HCT116 (cell line): Measurements from ENCODE around the gene C1orf56. TPM values are rescaled to one million over a fixed set of nuclear protein-coding genes. Genes with fewer than 3 reads are reported as not detected.

ENCODE experiments used
- ATAC-seq: fragments of 200-7000 bp; cut with Tn5 transposase; 2 replicates; pipeline ENCODE4 v1.9.1; 2020; ENCODE audit warnings: mild to moderate bottlenecking, moderate library complexity
- BruUV-seq: library from RNA; stranded (reverse); fragments of 400-500 nt; replicated peaks from 2 replicates; lab custom pipeline; 2021; lab: Mats Ljungman, UMichigan
- CTCF ChIA-PET: fragments of 300-600 bp; sonication (Branson Sonifier 250); formaldehyde crosslinking; loops from one replicate; lab custom pipeline; 2021; ENCODE audit warnings: antibody characterized with exemption; lab: Charles Lee
- POLR2A ChIA-PET: fragments of 300-600, 350-600 bp; sonication (Branson Sonifier 250); formaldehyde crosslinking; loops from one replicate; lab custom pipeline; 2021; ENCODE audit warnings: antibody characterized with exemption; lab: Charles Lee
- RAD21 ChIA-PET, 2 experiments: fragments of 300-600 bp; sonication (Branson Sonifier 250); formaldehyde crosslinking; loops; one replicate each; lab custom pipeline; 2023; ENCODE audit warnings: low total read pairs in 2 of 2; ENCODE audit not compliant: uncharacterized antibody in 2 of 2, unreplicated experiment in 2 of 2, low non-redundant PET in 1 of 2; lab: Charles Lee
- DNase-seq: peaks from one replicate; pipeline ENCODE4 v3.0.0-alpha.2; 2010; ENCODE audit warnings: low read depth, low spot score
- H2AFZ ChIP-seq: fragments of 200-600 bp; shearing (Covaris generic), sonication (generic); 2 replicates; pipeline ENCODE4 v1.6.1; 2017; ENCODE audit warnings: low read depth, mixed run types, mixed read lengths, antibody characterized with exemption, low read length; ENCODE audit not compliant: poor library complexity, severe bottlenecking
- H3K27ac ChIP-seq: 2 replicates; pipeline ENCODE4 v1.5.1; 2012; ENCODE audit warnings: low read depth, low read length
- H3K27me3 ChIP-seq: fragments of 200-600 bp; sonication (generic); 2 replicates; pipeline ENCODE4 v1.6.1; 2016; ENCODE audit warnings: mixed run types, low read length, mixed read lengths; ENCODE audit not compliant: insufficient read depth
- H3K36me3 ChIP-seq, 2 experiments: fragments of 200-500 bp in 1 of 2; fragments of 200-600 bp in 1 of 2; sonication (Bioruptor generic) in 1 of 2; sonication (generic) in 1 of 2; 2 replicates each; pipeline versions ENCODE4 v1.5.1 to v1.6.1; 2014 to 2016; ENCODE audit warnings: low read length in 2 of 2, inconsistent platforms in 1 of 2, mixed read lengths in 1 of 2, mixed run types in 1 of 2; ENCODE audit not compliant: insufficient read depth in 2 of 2, control insufficient read depth in 1 of 2
- H3K4me1 ChIP-seq, 2 experiments: fragments of 200-600 bp in 1 of 2; sonication (generic) in 1 of 2; 2 replicates each; pipeline versions ENCODE4 v1.5.1 to v1.6.1; 2012 to 2017; ENCODE audit warnings: low read length in 2 of 2, inconsistent platforms in 1 of 2, mild to moderate bottlenecking in 1 of 2, mixed read lengths in 1 of 2, mixed run types in 1 of 2, moderate library complexity in 1 of 2; ENCODE audit not compliant: insufficient read depth in 2 of 2, control insufficient read depth in 1 of 2
- H3K4me2 ChIP-seq: fragments of 200-600 bp; sonication (generic); 2 replicates; pipeline ENCODE4 v1.6.1; 2017; ENCODE audit warnings: mixed run types, low read length, mixed read lengths
- H3K4me3 ChIP-seq, 2 experiments: fragments of 200-600 bp in 1 of 2; sonication (generic) in 1 of 2; replicated peaks in 1 of 2; 2 replicates each; pipeline ENCODE4 v1.5.1; 2011 to 2016; ENCODE audit warnings: low read length in 2 of 2, control low read depth in 1 of 2, low read depth in 1 of 2, mild to moderate bottlenecking in 1 of 2, mixed read lengths in 1 of 2, mixed run types in 1 of 2
- H3K79me2 ChIP-seq: fragments of 200-600 bp; sonication (generic); 2 replicates; pipeline ENCODE4 v1.6.1; 2017; ENCODE audit warnings: mild to moderate bottlenecking, mixed run types, low read length, moderate library complexity, mixed read lengths; ENCODE audit not compliant: insufficient read depth
- H3K9ac ChIP-seq: fragments of 200-600 bp; sonication (generic); 2 replicates; pipeline ENCODE4 v1.6.1; 2016; ENCODE audit warnings: low read length, mixed read lengths
- H3K9me2 ChIP-seq: fragments of 200-600 bp; sonication (generic), shearing (Covaris generic); 2 replicates; pipeline ENCODE4 v1.6.1; 2017; ENCODE audit warnings: mixed run types, mild to moderate bottlenecking, moderate library complexity; ENCODE audit not compliant: insufficient read depth
- H3K9me3 ChIP-seq, 2 experiments: fragments of 200-500 bp in 1 of 2; fragments of 200-600 bp in 1 of 2; sonication (Bioruptor generic) in 1 of 2; sonication (generic) in 1 of 2; 2 replicates each; pipeline ENCODE4 v1.6.1; 2014 to 2017; ENCODE audit warnings: low read length in 2 of 2, mixed read lengths in 2 of 2, inconsistent platforms in 1 of 2, low read depth in 1 of 2, mild to moderate bottlenecking in 1 of 2, mixed run types in 1 of 2, moderate library complexity in 1 of 2; ENCODE audit not compliant: control insufficient read depth in 1 of 2, insufficient read depth in 1 of 2
- H4K20me1 ChIP-seq: fragments of 200-600 bp; sonication (generic), shearing (Covaris generic); 2 replicates; pipeline ENCODE4 v1.6.1; 2017; ENCODE audit warnings: mixed run types, mild to moderate bottlenecking, moderate library complexity; ENCODE audit not compliant: insufficient read depth
- CEBPB ChIP-seq: IDR thresholded peaks from 2 replicates; pipeline ENCODE4 v1.6.1; 2012; ENCODE audit warnings: low read depth
- EGR1 ChIP-seq: IDR thresholded peaks from 2 replicates; pipeline ENCODE4 v1.6.1; 2012; ENCODE audit warnings: low read depth
- ELF1 ChIP-seq: IDR thresholded peaks from 2 replicates; pipeline ENCODE4 v1.6.1; 2012; ENCODE audit warnings: low read depth, borderline replicate concordance
- EZH2 ChIP-seq: fragments of 200-600 bp; sonication (generic); IDR thresholded peaks from 2 replicates; pipeline ENCODE4 v1.6.1; 2017; ENCODE audit warnings: antibody characterized with exemption, mixed run types
- JUND ChIP-seq: IDR thresholded peaks from 2 replicates; pipeline ENCODE4 v1.6.1; 2012
- POLR2AphosphoS5 ChIP-seq: IDR thresholded peaks from 2 replicates; pipeline ENCODE4 v1.6.1; 2011; ENCODE audit warnings: mild to moderate bottlenecking, low read depth, low read length, moderate library complexity
- SIN3A ChIP-seq: IDR thresholded peaks from 2 replicates; pipeline ENCODE4 v1.6.1; 2012; ENCODE audit warnings: low read depth
- SP1 ChIP-seq: IDR thresholded peaks from 2 replicates; pipeline ENCODE4 v1.6.1; 2012; ENCODE audit warnings: low read depth
- TCF7L2 ChIP-seq: IDR thresholded peaks from 2 replicates; pipeline ENCODE4 v1.7.0; 2011; ENCODE audit warnings: borderline replicate concordance, inconsistent platforms; ENCODE audit not compliant: insufficient read depth, insufficient read length; ENCODE audit errors: extremely low read depth
- ZNF274 ChIP-seq: fragments of 200-500 bp; sonication (Bioruptor generic); IDR thresholded peaks from 2 replicates; pipeline ENCODE4 v1.6.1; 2014; ENCODE audit warnings: mild to moderate bottlenecking, low read depth, low read length, inconsistent platforms
- intact Hi-C: fragments of 100-400 bp; cut with micrococcal nuclease; formaldehyde crosslinking; loops from 2 replicates; pipeline ENCODE4 v1.10.0; 2022
- total RNA-seq: library from RNA; stranded (reverse); gene quantifications from one replicate; pipeline ENCODE4 v1.2.1, GENCODE V29; 2021; ENCODE audit not compliant: unreplicated experiment
- TF ChIP-seq, protein P1 (sequence below), 3 experiments: fragments of 200-600 bp in 1 of 3; sonication (generic) in 1 of 3; IDR thresholded peaks in 2 of 3; conservative IDR thresholded peaks in 1 of 3; 2 replicates each; pipeline ENCODE4 v1.5.1; 2012 to 2017; ENCODE audit warnings: low read depth in 2 of 3, low read length in 2 of 3, antibody characterized with exemption in 1 of 3, borderline replicate concordance in 1 of 3, control low read depth in 1 of 3, mild to moderate bottlenecking in 1 of 3, mixed read lengths in 1 of 3, mixed run types in 1 of 3, moderate library complexity in 1 of 3; ENCODE audit not compliant: insufficient read depth in 1 of 3
- TF ChIP-seq, protein P2 (sequence below): IDR thresholded peaks from 2 replicates; pipeline ENCODE4 v1.6.1; 2012
- TF ChIP-seq, protein P3 (sequence below): IDR thresholded peaks from 2 replicates; pipeline ENCODE4 v1.6.1; 2012; ENCODE audit warnings: low read depth

C1orf56 gene
- total RNA-seq, 1 experiment from 2014 or later = not detected

DNA sequence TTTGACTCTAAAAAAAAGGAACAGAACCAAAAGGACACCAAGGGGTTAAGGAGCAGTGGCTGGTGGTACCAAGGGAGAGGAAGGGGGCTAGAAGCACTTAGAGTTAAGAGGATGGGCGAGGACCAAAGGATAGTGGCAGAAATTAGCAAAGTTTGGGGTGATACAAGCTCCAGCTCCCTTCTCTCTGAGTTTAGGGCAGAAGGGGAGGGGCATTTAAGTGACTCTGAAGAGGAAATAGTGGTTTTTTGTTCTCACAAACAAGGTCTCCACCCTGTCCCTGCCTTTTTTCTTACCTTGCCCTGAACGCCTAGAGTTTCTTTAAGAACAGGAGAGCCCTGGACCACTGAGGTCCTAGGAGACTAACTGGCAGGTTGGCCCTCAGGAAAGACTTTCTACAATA is 8.6 kb downstream of the C1orf56 start:
- no peak for TF ChIP-seq ZNF274
- no peak for TF ChIP-seq JUND
- TF ChIP-seq, all 23 proteins: peak for 0
- Histone ChIP-seq H3K4me1 (peaks cover 18 to 41% of the 10 kb centered on the region in 2 experiments), H3K4me2 (no peak overlapping the region), H2AFZ (no peak overlapping the region), H3K27ac (no peak overlapping the region), H3K27me3 (no peaks in the 10 kb centered on the region), H3K9me3 (no peaks in the 10 kb centered on the region), H3K9me2 (no peaks in the 10 kb centered on the region), H3K4me3 (no peak overlapping the region), H4K20me1 (no peaks in the 10 kb centered on the region; the same call in 1 of the 2 replicates), H3K36me3 (peaks cover 24 to 48% of the 10 kb centered on the region in 2 experiments), H3K9ac (no peak overlapping the region), H3K79me2 (peaks cover 47% of the 10 kb centered on the region)
- intact Hi-C loops = loop anchor here (5.0 kb wide), 1 partner anchor 34 kb away; no protein-coding TSS in a partner anchor
- ChIA-PET CTCF (no interaction called here), RAD21 (no interaction called here), POLR2A (no interaction called here)
- no peak for DNase-seq
- ATAC-seq = no peak
- BruUV-seq = no TSS peak

DNA sequence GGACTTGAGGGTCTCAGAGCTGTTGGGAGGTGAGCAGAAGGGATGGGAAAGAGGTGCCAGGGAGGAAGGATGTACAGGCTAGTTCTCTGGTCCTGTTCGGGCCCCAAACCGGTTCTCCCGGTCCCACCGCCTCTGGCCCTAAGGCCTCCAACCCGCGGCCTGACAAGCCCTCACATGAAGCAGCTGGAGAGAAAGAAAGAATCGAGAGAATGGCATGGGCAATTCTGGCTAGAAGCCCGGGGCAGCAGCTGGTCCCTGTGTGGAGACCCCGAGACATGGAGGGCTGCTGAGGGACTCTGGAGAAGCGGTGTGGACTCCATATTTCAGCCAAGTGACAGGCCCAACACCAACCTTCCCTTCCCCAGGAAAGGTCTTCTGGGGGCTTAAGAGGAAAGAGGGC is 11.1 kb downstream of the C1orf56 start:
- Histone ChIP-seq H3K27me3 (no peaks in the 10 kb centered on the region), H2AFZ (no peak overlapping the region), H3K9me2 (no peaks in the 10 kb centered on the region), H3K4me1 (peaks cover 18 to 41% of the 10 kb centered on the region in 2 experiments), H3K79me2 (peaks cover 47% of the 10 kb centered on the region), H3K4me3 (peak overlapping the region; percentile 70 to 96), H3K27ac (peak overlapping the region; percentile 90), H3K36me3 (peaks cover 16 to 32% of the 10 kb centered on the region in 2 experiments), H3K9me3 (no peaks in the 10 kb centered on the region), H3K4me2 (peak overlapping the region; percentile 76), H4K20me1 (no peaks in the 10 kb centered on the region; the same call in 1 of the 2 replicates), H3K9ac (peak overlapping the region; percentile 90)
- RAD21 ChIA-PET = no interaction called here
- intact Hi-C loops = loop anchor here (5.0 kb wide), 1 partner anchor 36 kb away; no protein-coding TSS in a partner anchor
- ATAC-seq = peak; percentile 31
- CTCF ChIA-PET = interaction anchor here (1.2 kb wide), 2 partner anchors 7 to 41 kb away, joined by 3 to 4 read pairs; no protein-coding TSS in a partner anchor
- POLR2A ChIA-PET = interaction anchor here (1.2 kb wide), 1 partner anchor 12 kb away, joined by 3 read pairs; no protein-coding TSS in a partner anchor
- DNase-seq = no peak
- no TSS peak for BruUV-seq
- no peak for TF ChIP-seq EZH2
- no peak for TF ChIP-seq SP1
- TF ChIP-seq SIN3A = no peak
- TF ChIP-seq CEBPB = no peak
- TF ChIP-seq, protein P1, sequence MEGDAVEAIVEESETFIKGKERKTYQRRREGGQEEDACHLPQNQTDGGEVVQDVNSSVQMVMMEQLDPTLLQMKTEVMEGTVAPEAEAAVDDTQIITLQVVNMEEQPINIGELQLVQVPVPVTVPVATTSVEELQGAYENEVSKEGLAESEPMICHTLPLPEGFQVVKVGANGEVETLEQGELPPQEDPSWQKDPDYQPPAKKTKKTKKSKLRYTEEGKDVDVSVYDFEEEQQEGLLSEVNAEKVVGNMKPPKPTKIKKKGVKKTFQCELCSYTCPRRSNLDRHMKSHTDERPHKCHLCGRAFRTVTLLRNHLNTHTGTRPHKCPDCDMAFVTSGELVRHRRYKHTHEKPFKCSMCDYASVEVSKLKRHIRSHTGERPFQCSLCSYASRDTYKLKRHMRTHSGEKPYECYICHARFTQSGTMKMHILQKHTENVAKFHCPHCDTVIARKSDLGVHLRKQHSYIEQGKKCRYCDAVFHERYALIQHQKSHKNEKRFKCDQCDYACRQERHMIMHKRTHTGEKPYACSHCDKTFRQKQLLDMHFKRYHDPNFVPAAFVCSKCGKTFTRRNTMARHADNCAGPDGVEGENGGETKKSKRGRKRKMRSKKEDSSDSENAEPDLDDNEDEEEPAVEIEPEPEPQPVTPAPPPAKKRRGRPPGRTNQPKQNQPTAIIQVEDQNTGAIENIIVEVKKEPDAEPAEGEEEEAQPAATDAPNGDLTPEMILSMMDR (IDR thresholded peaks at IDR 0.05 in 2 of 3, conservative IDR thresholded peaks at IDR 0.05 in 1 of 3; ENCODE audit: borderline replicate concordance in 1 of 3, insufficient read depth in 1 of 3, low read depth in 2 of 3, low read length in 2 of 3) = no peak
- TF ChIP-seq, protein P2, sequence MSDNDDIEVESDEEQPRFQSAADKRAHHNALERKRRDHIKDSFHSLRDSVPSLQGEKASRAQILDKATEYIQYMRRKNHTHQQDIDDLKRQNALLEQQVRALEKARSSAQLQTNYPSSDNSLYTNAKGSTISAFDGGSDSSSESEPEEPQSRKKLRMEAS = no peak
- TF ChIP-seq POLR2AphosphoS5 = no peak
- no peak for TF ChIP-seq ELF1
- TF ChIP-seq TCF7L2 = no peak
- TF ChIP-seq, protein P3, sequence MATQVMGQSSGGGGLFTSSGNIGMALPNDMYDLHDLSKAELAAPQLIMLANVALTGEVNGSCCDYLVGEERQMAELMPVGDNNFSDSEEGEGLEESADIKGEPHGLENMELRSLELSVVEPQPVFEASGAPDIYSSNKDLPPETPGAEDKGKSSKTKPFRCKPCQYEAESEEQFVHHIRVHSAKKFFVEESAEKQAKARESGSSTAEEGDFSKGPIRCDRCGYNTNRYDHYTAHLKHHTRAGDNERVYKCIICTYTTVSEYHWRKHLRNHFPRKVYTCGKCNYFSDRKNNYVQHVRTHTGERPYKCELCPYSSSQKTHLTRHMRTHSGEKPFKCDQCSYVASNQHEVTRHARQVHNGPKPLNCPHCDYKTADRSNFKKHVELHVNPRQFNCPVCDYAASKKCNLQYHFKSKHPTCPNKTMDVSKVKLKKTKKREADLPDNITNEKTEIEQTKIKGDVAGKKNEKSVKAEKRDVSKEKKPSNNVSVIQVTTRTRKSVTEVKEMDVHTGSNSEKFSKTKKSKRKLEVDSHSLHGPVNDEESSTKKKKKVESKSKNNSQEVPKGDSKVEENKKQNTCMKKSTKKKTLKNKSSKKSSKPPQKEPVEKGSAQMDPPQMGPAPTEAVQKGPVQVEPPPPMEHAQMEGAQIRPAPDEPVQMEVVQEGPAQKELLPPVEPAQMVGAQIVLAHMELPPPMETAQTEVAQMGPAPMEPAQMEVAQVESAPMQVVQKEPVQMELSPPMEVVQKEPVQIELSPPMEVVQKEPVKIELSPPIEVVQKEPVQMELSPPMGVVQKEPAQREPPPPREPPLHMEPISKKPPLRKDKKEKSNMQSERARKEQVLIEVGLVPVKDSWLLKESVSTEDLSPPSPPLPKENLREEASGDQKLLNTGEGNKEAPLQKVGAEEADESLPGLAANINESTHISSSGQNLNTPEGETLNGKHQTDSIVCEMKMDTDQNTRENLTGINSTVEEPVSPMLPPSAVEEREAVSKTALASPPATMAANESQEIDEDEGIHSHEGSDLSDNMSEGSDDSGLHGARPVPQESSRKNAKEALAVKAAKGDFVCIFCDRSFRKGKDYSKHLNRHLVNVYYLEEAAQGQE = no peak
- no peak for TF ChIP-seq EGR1
